HS-5 (cell line): ENCODE measurements around the gene CCDC57.
A peak's percentile ranks its signal among the peaks of the same experiment; 100 is the strongest.

Experiments
- DNase-seq: peaks from one replicate; pipeline ENCODE4 v3.0.0-alpha.2; 2012; ENCODE audit warnings: low read depth

The CCDC57 gene

GRCh38 chr17:82235775-82236141 lies 23.1 kb upstream of the CCDC57 start:
- no peak for DNase-seq

- DNase-seq = no peak
These were observed 22.6 kb upstream of the CCDC57 start for GRCh38 chr17:82235056-82235774.

GRCh38 chr17:82234211-82235055 lies 21.8 kb upstream of the CCDC57 start:
- no peak for DNase-seq

GRCh38 chr17:82232876-82233785 lies 20.5 kb upstream of the CCDC57 start:
- no peak for DNase-seq

- DNase-seq = no peak
These were observed 19.7 kb upstream of the CCDC57 start for GRCh38 chr17:82232322-82232820.

- no peak for DNase-seq
These were observed 19.1 kb upstream of the CCDC57 start for GRCh38 chr17:82231562-82232321.

GRCh38 chr17:82231312-82231561 lies 18.6 kb upstream of the CCDC57 start:
- no peak for DNase-seq

- DNase-seq = peak; percentile 68
These were observed 18.1 kb upstream of the CCDC57 start for GRCh38 chr17:82230609-82231311.

- DNase-seq = no peak
These were observed 17.3 kb upstream of the CCDC57 start for GRCh38 chr17:82229698-82230608.

GRCh38 chr17:82228842-82229697 lies 16.4 kb upstream of the CCDC57 start, which contains the start of gene SLC16A3:
SLC16A3 (plus strand) TSS chr17:82229042; CDS start chr17:82236009, 6,967 bp downstream.
- no peak for DNase-seq

GRCh38 chr17:82228278-82228841 lies 15.7 kb upstream of the CCDC57 start:
- no peak for DNase-seq

GRCh38 chr17:82227629-82228277 lies 15.1 kb upstream of the CCDC57 start:
- DNase-seq = no peak

- no peak for DNase-seq
These were observed 14.4 kb upstream of the CCDC57 start for GRCh38 chr17:82226809-82227628.

GRCh38 chr17:82226146-82226808 lies 13.6 kb upstream of the CCDC57 start:
- DNase-seq = no peak

GRCh38 chr17:82225368-82226029 lies 12.9 kb upstream of the CCDC57 start:
- no peak for DNase-seq

GRCh38 chr17:82224666-82225065 lies 12.0 kb upstream of the CCDC57 start:
- no peak for DNase-seq
